ENCODE measurements around the gene KCNQ2.

KCNQ2 gene

DNA sequence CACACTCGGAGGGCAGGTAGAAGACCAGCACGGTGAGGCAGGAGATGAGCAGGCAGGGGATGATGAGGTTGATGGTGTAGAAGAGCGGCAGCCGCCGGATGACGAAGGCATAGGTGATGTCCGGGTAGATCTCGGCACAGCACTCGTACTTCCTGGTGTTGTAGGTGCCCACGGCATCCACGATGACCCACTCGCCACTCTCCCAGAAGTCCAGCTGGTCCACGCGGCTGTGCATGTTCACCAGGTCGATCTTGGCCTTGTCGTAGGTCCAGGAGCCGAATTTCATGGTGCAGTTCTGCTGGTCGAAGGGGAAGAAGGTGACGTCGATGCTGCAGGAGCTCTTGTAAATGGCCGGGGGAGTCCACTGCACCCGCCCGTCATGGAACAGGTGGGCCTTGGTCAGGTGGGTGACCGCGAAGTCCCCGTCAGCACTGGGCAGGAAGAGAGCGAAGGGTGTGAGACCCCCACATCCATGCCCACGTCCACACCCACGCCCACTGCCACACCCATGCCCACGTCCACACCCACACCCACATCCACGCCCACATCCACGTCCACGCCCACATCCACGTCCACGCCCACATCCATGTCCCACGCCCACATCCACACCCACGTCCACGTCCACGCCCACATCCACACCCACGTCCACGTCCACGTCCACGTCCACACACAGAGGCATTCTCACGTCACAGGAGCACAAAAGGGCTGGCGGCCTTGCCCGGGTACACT lies 121.7 kb downstream of the KCNQ2 start:
- Histone ChIP-seq H3K27ac (replicated peaks) (no peak overlapping the region), H3K27me3 (ENCODE audit: insufficient read depth, poor library complexity, severe bottlenecking) (peaks cover 8% of the 10 kb centered on the region), H3K4me3 (replicated peaks; ENCODE audit: insufficient read depth, low read length) (no peak overlapping the region)
- no peak for DNase-seq (ENCODE audit: low read depth in 1 of 2, low spot score in 1 of 2)
- no peak for TF ChIP-seq POLR2AphosphoS5 (IDR thresholded peaks at IDR 0.05; ENCODE audit: low read depth)
- TF ChIP-seq GABPA (IDR thresholded peaks at IDR 0.05; ENCODE audit: low read depth), result no peak
- no peak for TF ChIP-seq SPI1 (IDR thresholded peaks at IDR 0.05; ENCODE audit: borderline replicate concordance, low read depth)
- TF ChIP-seq, protein P1, sequence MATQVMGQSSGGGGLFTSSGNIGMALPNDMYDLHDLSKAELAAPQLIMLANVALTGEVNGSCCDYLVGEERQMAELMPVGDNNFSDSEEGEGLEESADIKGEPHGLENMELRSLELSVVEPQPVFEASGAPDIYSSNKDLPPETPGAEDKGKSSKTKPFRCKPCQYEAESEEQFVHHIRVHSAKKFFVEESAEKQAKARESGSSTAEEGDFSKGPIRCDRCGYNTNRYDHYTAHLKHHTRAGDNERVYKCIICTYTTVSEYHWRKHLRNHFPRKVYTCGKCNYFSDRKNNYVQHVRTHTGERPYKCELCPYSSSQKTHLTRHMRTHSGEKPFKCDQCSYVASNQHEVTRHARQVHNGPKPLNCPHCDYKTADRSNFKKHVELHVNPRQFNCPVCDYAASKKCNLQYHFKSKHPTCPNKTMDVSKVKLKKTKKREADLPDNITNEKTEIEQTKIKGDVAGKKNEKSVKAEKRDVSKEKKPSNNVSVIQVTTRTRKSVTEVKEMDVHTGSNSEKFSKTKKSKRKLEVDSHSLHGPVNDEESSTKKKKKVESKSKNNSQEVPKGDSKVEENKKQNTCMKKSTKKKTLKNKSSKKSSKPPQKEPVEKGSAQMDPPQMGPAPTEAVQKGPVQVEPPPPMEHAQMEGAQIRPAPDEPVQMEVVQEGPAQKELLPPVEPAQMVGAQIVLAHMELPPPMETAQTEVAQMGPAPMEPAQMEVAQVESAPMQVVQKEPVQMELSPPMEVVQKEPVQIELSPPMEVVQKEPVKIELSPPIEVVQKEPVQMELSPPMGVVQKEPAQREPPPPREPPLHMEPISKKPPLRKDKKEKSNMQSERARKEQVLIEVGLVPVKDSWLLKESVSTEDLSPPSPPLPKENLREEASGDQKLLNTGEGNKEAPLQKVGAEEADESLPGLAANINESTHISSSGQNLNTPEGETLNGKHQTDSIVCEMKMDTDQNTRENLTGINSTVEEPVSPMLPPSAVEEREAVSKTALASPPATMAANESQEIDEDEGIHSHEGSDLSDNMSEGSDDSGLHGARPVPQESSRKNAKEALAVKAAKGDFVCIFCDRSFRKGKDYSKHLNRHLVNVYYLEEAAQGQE (IDR thresholded peaks at IDR 0.05; ENCODE audit: insufficient replicate concordance, low read depth), result no peak
- TF ChIP-seq, protein P2, sequence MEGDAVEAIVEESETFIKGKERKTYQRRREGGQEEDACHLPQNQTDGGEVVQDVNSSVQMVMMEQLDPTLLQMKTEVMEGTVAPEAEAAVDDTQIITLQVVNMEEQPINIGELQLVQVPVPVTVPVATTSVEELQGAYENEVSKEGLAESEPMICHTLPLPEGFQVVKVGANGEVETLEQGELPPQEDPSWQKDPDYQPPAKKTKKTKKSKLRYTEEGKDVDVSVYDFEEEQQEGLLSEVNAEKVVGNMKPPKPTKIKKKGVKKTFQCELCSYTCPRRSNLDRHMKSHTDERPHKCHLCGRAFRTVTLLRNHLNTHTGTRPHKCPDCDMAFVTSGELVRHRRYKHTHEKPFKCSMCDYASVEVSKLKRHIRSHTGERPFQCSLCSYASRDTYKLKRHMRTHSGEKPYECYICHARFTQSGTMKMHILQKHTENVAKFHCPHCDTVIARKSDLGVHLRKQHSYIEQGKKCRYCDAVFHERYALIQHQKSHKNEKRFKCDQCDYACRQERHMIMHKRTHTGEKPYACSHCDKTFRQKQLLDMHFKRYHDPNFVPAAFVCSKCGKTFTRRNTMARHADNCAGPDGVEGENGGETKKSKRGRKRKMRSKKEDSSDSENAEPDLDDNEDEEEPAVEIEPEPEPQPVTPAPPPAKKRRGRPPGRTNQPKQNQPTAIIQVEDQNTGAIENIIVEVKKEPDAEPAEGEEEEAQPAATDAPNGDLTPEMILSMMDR (IDR thresholded peaks at IDR 0.05; ENCODE audit: insufficient read depth, low read length), result no peak

Measured in HL-60 (cell line).